HG03439 (cell line): ENCODE data around the gene PHKB.
"Not testable (repeated sequence)": the region's sequence is repeated elsewhere in the genome, so short reads cannot be mapped to it uniquely, and the experiment has no call there.

Experiments used
- ATAC-seq: cut with Tn5 transposase; IDR thresholded peaks from one replicate; pipeline ENCODE4 v1.9.1; 2021; ENCODE audit warnings: mild to moderate bottlenecking, moderate library complexity; ENCODE audit not compliant: unreplicated experiment

The PHKB gene

GRCh38 chr16:47667956-47668355 is 206.8 kb downstream of the PHKB start:
- no peak for ATAC-seq

DNA sequence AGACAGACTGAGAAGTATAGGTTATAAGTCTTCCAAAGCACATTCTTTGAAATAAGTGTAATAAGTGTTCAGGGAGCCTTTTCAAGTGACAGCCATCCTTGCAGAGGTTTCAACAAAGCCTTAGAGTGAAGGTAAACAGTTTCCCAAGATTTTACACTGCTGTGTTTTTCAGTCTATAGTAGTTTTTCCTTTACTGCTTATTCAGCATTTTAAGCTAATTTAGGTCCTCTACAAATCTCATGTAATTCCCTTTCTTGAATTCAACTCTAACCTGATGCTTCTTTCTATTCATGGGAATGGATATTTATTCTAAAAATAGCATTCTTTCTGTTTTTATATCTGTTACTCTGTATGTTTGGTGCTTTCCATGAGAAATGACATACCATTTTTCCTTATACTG is 211.3 kb downstream of the PHKB start:
- ATAC-seq: no peak

- ATAC-seq: no peak
Observed at GRCh38 chr16:47676635-47677177, 215.6 kb downstream of the PHKB start.

DNA sequence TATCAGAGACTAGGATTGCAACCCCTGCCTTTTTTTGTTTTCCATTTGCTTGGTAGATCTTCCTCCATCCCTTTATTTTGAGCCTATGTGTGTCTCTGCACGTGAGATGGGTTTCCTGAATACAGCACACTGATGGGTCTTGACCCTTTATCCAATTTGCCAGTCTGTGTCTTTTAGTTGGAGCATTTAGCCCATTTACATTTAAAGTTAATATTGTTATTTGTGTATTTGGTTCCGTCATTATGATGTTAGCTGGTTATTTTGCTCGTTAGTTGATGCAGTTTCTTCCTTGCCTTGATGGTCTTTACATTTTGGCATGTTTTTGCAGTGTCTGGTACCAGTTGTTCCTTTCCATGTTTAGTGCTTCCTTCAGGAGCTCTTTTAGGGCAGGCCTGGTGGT is 220.4 kb downstream of the PHKB start:
- not testable (repeated sequence) for ATAC-seq

- no peak for ATAC-seq
Observed at GRCh38 chr16:47687694-47688093, 226.6 kb downstream of the PHKB start.

- no peak for ATAC-seq
Observed at GRCh38 chr16:47693226-47693625, 232.1 kb downstream of the PHKB start.

GRCh38 chr16:47694543-47694942 is 233.4 kb downstream of the PHKB start:
- no peak for ATAC-seq

DNA sequence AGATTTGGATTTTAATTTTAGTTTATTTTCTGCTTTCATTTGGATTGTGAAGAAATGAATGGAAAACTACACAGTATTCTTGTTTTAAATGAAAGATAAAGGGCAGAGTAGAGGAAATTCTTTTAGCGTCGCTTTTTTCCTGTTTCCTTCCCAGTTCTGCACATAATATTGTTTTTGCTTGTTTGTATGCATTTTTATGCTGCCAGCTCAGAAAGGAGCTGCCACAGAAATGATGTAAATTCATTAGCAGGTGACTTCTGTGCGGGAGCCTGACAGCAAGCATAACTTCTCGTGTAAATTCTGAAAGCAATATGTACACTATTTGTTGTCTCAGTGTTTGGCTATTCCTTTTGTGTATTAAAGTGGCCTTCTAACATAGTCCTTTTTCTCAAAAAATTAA is 234.6 kb downstream of the PHKB start:
- ATAC-seq: no peak

- no peak for ATAC-seq
Observed at GRCh38 chr16:47697826-47698225, 236.7 kb downstream of the PHKB start.

GRCh38 chr16:47699106-47699505 is 238.0 kb downstream of the PHKB start:
- no peak for ATAC-seq

GRCh38 chr16:47700857-47701587 is 239.9 kb downstream of the PHKB start:
- ATAC-seq: no peak

DNA sequence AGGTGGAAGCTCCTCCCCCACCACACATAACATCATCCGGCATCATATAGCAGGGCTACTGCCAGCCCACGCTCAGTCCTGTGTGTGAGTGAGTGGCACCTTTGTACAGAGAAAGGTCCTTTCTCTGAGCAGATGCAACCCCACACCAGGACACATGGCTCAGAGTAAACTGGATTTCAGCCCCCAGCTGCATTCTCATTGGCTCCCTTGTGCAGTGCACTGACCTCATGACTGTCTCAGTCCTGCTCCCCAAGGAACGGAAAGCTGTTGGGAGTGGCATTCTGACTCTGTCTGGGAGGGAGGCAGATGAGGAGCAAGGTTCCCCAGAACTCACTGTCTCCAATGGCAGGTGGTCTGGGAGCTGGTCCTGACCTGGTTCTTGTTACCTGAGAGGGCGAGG is 244.1 kb downstream of the PHKB start:
- no peak for ATAC-seq

- ATAC-seq: no peak
Observed at GRCh38 chr16:47711809-47712208, 250.7 kb downstream of the PHKB start.

GRCh38 chr16:47712276-47713224 is 251.4 kb downstream of the PHKB start:
- ATAC-seq: no peak

DNA sequence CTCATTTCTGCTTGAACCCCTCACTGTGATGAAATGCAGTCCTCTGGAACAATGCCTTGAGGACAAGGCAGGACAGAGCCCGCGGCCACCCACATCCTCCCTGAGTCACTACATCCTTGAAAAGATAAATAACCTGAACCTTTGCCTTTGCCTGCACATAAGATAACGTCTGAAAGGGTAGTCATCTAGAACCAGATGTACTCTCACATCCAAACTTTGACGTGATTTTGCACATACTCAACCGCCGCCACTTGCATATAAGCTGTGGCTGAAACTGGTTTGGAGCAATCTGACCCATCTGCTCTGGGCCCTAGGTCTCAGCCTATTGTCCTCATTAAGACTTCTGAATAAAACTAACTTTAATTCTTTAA is 252.1 kb downstream of the PHKB start:
- no peak for ATAC-seq

- no peak for ATAC-seq
Observed at GRCh38 chr16:47715442-47716083, 254.4 kb downstream of the PHKB start.

GRCh38 chr16:47716571-47716970 is 255.4 kb downstream of the PHKB start:
- ATAC-seq: no peak

GRCh38 chr16:47719713-47720112 is 258.6 kb downstream of the PHKB start:
- no peak for ATAC-seq

GRCh38 chr16:47721006-47721637 is 260.0 kb downstream of the PHKB start:
- ATAC-seq: no peak

DNA sequence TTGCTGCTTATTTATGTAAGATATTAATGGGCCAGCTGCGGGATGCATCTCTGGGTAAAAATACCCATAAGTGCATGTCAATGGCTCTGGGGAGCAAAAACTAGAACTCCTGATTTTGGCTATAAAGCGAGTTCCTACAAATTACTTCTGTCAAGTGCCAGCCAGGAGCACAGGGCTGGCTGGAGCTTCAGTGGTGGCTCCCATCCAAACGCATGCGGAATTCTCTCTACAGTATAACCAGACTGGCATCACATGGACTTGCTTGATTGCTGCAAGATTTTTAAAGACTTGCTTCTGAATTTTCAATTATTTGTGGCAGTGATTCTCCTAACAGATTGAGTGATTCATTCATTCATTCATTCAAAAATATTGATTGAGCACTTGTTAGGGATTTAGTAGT is 260.9 kb downstream of the PHKB start:
- ATAC-seq: no peak
